HG03066 (cell line): ENCODE measurements around the gene BACH1.
"Not testable (repeated sequence)": the region's sequence is repeated elsewhere in the genome, so short reads cannot be mapped to it uniquely, and the experiment has no call there.

Source experiments
- ATAC-seq: cut with Tn5 transposase; IDR thresholded peaks from one replicate; pipeline ENCODE4 v1.9.1; 2021; ENCODE audit warnings: low read depth; ENCODE audit not compliant: unreplicated experiment

BACH1 gene

DNA sequence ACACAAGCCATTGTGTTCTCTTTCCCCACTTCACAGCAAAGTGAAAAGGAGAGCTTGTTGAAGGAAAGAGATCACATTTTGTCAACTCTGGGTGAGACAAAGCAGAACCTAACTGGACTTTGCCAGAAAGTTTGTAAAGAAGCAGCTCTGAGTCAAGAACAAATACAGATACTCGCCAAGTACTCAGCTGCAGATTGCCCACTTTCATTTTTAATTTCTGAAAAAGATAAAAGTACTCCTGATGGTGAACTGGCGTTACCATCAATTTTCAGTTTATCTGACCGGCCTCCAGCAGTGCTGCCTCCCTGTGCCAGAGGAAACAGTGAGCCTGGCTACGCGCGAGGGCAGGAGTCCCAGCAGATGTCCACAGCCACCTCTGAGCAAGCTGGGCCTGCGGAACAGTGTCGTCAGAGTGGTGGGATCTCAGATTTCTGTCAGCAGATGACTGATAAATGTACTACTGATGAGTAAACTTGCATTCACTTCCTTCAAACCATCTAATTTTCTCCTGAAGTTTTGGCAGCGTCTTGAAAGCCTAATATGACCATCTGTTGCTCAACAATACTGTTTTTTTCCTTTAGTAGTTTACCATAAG lies 43.7 kb downstream of the BACH1 start:
- peak; percentile 64 for ATAC-seq

DNA sequence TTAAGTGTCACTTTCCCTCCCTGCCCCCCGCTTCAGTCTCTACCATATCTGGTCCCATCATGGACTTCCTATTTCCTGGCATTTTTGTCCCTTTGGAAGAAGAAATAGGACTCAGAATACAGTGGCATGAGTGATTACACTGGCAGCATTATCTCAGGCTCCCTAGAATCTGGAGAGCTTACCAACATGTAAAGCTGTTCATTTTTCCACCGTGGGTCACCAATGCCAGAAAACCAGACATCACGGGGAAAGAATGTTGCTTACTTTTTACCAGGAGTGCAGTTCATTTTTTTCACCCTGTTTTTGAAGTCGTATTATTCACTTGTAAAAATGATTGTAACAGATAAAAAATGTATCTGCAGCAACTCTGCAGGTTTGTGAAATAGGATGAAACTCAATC lies 44.8 kb downstream of the BACH1 start:
- ATAC-seq = no peak

DNA sequence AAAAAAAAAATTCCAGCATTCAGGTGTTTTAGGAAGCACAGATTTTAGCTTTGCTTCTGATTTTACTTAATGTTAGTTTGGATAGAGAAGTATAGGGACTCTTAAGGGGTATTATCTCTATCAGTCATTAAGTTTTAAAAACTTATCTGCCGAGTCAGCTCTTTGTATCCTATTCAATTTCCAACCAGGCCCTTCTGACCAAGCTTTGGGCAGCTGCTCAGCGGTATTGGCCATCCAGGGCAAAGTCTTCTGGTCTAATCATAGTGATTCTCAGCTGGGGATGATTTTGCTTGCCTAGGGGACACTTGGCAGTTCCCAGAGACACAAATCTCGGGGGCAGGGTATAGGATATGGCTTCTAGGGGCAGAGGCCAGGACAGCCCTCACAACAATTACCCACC lies 47.6 kb downstream of the BACH1 start:
- ATAC-seq = no peak

DNA sequence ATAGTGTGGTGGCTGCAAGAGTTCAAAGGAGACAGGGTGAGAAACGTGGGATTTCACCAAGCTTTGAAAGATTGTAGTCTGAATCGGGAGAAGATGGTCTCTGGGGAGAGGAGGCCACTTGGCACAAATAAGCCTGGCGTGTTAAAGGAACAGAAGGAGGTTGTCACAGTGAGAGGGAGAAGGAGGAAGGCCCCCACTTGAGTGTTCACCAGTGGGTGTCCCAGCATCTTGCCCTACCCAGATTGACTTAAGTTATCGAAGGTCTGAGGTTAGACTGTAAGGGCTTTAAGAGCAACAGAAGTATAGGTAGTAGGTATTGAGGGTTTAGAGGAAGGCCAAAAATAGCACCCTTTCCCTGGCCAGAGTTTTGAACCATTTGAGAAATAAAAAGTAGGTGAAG lies 48.0 kb downstream of the BACH1 start:
- ATAC-seq = no peak

DNA sequence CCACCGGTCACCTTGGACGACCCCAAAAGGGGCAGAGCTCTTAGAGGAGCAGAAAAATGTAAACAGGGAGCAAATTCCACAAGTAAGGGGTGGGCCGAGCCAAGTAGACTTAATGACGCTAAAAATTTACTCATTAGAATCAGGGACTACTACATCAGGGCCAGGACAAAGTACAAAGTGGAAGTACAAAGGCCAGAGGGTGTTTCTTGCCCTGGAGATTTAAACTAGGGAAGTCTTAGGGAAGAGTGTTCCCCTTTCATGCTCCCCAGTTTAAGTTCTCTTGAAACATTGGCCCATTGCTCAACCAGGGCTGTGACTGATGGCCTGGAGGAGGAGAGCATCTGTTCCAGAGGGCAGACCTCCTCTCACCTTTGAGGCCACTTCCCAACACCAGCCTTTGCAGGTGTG lies 48.6 kb downstream of the BACH1 start:
- no peak for ATAC-seq

DNA sequence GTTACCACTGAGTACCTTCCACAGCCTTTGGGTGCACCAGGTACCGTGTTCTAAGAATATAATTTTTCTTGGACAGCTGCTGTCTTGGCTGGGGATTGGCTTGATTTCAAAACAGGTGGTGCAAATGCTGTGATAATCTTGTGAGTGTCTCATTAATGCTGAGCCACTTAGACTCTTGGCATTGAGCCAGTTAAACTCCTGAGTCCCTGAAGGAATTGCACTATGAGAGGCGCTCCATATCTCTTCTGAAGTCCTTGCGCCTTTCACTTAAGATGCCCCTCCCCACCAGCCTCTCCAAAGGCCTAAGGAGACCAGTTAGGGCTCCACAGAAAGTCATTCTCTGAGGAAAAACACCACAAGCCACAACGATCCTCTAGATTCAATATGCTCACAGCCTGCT lies 51.0 kb downstream of the BACH1 start:
- no peak for ATAC-seq

DNA sequence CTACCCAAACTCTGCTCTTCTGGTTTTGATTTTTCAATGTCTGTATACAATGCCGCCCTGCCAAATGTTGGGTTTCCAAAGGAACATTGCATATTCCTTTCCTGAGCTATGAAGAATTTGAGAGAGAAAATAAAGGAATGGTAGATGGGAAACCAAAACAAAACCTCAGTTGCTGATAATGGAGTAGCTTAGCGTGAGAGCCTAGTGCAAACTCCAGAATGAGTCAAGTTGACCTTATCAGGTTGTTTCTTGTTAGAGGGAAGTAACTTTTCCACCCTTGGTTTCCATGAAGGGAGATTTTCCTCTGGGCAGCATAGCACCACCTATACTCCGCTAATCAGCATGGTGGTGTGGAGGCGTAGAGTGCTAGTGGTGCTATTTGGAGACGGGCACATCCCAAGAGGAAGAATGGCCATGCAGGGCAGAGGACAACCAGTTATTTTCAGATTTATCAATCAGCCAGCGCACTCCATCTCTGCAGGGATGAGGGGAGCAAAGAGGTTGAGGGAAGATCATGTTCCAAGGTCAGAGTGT lies 51.6 kb downstream of the BACH1 start:
- no peak for ATAC-seq

DNA sequence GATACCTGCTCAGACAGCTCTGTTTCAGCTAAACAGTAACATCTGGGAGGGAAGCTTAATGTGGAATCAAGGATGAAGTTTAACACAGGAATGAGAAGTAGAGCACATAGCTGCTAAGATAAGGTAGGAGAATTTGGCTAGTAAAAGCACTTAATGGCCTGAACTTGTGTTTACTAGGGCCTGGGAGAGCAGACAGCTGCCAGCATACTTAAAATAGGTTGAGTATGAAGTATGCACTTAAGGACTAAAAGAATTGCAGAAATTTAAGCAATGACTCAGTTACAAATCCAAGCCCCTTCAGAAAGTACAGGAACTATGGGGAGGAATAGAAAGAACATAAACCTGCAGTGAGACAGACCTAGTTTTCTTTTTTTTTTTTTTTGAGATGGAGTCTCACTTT lies 53.0 kb downstream of the BACH1 start:
- ATAC-seq = no peak

DNA sequence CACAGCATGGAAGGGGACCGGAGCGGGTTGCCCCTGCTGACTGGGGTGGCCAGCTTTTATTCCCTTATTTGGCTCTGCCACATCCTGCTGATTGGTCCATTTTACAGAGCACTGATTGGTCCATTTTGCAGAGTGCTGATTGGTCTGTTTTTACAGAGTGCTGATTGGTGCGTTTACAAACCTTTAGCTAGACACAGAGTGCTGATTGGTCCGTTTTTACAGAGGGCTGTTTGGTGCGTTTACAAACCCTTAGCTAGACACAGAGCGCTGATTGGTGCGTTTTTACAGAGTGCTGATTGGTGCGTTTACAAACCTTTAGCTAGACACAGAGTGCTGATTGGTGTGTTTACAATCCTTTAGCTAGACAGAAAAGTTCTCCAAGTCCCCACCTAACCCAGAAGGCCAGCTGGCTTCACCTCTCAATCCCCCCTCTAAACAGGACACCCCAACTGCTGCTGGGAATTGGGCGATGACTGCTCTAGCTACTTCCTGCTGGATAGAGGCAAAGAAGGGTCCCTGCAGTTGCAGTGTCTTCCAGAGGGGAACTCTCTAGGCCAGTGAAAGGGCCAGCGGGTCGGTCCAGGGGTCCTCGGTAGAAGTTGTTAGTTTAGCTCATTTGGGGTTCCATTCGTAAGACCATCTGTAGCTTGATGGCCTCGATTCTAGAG lies 56.5 kb downstream of the BACH1 start:
- not testable (repeated sequence) for ATAC-seq

DNA sequence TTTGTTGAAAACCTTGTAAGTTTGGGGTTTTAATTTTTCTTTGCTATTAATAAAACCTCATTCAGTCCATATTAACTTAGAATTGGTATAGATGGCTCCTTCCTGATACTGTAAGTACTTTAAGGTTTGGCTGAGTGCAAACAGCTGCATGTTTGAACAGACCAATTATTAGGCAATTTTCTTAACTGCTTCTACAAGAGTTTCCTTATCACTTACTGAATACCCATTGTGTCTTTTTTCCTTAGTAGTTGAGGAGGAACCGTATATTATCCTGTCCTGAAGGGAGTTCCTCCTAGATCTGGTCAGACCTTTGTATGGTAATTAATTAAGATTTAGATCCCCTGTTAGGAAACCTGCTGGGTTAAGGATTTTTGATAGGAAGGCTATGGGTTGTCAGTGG lies 57.6 kb downstream of the BACH1 start:
- not testable (repeated sequence) for ATAC-seq

DNA sequence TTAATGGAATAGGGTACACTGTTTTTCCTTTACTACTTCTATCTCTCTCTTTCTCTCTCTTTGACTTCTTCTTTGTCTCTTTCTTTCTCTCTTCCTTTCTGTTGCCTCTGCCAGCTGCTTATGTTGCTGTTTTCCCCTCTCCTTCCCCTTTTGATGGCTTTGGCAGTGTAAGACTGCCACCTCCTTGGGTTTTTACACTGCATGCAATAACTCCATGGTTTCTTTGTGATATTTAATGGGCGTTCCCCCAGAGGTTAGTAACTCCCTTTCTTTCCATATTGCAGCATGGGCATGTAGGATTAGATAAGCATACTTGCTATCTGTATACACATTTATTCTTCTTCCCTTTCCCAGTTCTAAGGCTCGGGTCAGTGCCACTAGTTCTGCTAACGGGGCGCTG lies 58.1 kb downstream of the BACH1 start:
- not testable (repeated sequence) for ATAC-seq

DNA sequence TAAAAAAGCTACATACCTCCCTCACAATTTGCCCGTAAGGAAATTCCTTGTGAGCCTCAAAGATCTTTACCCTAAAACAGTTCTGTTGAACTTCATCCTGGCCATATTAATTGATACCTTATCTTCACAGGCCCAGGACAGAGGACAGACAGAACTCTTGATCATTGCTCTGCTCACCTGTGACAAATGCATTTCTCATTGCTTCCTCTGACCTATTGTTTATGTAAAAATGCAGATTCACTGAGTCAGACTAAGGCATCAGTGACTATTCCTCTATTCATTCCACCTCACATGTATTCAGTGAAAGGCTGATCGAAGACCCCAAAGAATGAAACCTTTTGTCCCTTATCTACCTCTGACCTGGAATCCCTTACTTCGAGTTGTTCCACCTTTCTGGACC lies 61.0 kb downstream of the BACH1 start:
- no peak for ATAC-seq

DNA sequence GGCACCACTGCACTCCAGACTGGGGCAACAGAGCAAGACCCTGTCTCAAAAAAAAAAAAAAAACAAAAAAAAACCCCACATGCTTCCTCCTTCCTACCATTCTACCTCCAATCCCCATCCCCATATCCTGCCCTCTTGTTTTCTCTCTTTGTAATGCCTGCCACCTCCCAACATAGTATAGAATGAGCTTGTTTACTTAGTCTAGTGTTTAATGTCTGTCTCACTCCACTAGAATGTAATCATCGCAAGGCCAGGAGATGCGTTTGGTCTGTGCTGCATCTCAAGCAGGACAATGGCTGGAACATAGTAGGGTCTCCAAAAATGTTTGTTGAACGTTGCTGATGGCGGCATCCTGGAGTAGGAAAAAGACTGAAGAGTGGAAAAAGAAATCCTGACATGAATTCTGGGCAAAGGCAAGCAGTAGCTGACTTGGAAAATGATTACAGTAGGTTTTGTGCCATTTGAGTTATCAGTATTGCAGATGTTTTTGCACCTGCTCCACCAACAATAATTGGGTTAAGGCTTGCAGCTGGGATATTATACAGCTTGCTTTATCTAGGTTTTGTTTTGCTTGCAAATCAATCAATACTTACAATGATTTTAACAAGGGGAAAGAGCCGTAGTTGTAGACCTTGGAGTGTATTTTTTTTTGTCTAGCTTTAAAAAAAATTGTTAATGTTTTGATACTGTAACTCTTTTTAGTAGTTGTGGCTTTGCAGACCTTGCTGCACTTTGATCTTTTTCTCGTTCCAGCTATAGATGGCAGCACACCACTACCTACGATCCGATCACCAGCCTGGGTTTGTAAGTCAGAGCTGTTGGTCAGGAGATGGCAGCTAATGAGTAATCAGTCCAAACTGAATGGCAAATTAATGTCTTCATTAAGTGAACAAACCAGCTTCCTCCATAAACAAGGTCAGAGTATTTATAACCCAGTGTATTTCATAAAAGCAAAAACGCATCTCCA lies 62.4 kb downstream of the BACH1 start:
- no peak for ATAC-seq

DNA sequence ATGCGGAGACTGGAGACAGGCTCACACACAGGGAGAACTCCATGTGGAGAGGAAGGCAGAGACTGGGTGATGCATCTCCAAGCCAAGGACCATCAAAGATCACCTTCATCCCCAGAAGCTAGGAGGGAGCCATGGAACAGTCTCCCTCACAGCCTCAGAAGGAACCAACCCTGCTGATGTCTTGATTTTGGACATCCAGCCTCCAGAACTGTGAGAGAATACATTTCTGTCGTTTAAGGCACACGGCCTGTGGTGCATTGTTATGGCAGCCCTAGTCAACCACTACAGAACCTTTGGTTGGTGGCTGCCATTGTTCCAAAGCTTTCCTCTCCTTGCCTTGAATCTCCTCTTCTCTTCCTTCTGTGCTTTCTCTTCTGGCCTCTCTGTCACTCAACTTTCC lies 64.0 kb downstream of the BACH1 start:
- no peak for ATAC-seq

DNA sequence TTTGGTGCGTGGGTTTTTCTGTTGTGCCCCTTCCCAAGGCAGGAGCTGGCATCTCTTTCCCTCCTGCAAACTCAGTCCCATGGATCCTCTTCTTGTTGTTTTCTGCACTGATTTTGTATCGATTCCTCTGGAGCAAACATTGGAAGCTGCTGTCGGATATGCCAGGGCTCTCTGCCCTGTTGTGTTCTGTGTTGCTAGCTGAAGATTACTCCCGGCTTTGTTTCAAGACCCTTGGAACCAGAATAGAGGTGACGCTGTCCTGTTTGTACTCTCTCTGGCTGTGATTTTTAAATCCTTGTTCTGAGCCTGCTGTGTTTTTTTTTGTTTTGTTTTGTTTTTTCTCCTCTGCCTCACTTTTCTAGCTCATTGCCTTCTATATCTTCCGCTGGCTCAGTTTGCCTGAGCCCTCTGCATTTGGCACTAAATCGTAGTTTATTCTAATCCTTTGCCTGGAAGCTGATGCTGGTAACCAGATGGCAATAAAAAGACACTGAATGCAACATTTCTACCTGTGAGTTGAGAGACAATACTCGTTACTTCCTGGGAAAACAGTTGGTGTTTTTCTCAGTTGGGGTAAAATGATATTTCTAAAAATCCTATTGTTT lies 67.0 kb downstream of the BACH1 start:
- ATAC-seq = no peak

DNA sequence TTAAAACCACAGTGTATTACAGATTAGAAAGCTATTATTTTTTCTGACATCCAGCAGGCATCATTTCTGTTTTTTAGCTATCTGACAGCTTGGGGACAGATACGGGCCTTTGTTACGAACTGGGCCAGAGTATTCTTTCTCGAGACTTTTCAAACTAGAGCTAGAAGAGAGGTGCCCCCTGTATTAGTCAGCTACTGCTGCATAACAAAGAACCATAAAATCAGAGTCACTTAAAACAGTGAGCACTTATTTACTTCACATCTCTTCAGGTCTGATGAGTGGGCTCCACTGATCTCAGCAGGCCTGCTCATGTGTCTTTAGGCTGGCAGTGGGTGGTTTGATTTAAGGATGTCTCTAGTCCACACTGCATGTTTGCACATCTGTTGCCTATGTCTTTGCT lies 67.8 kb downstream of the BACH1 start:
- ATAC-seq = no peak

DNA sequence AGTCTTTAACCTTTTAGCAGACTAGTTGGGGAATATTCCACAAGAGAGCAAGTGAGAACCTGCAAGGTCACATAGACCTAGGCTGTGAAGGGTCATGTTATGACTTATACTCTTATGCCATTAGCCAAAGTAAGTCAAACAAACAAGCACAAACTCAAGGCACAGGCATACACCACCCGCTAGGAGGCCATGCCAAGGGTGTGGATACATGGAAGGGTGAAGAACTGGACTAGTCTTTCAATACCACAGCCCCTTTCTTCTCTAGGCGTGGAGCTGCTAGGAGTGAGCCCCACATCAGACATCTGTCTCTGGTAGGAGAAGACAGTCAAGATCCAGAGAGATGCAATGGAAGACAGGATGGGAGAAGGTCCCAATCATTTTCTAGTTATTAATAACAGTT lies 68.6 kb downstream of the BACH1 start:
- no peak for ATAC-seq

DNA sequence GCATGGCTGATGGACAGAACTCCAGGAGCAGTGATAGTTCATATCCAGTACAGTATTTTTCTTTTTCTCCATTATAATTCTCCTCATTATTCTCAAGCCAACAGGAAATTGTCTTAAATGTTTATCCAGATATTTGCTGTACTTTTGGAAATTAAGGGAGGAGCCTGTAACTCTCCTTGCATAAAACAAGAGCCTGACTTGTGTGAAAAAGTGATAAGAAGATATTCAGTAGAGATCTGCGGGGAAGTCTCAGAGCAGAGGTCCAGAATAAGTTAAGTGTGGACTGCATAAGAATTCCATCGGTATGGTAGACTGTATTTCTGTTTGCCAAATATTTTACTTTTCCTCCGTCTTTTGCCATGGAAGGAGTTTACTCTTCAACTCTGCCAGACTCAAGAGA lies 70.2 kb downstream of the BACH1 start:
- ATAC-seq = no peak

DNA sequence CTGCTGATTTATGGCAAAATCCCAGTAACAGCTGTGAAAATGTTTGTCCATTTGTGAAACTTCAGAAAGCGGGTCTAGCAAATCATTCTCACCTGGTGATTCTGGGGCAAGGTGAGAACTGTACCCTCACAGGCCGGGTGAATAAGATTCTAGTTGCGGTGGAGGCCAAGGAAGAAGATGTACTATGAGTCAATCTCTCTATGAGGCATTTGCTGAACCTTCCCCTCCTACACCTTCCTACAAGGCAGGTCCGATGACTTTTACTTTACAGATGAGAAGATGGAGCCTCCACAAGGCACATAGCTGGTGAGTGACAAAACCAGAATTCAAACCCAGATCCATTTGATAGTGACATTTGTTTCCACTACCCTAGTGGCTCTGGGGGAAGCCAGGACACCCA lies 72.7 kb downstream of the BACH1 start:
- no peak for ATAC-seq

DNA sequence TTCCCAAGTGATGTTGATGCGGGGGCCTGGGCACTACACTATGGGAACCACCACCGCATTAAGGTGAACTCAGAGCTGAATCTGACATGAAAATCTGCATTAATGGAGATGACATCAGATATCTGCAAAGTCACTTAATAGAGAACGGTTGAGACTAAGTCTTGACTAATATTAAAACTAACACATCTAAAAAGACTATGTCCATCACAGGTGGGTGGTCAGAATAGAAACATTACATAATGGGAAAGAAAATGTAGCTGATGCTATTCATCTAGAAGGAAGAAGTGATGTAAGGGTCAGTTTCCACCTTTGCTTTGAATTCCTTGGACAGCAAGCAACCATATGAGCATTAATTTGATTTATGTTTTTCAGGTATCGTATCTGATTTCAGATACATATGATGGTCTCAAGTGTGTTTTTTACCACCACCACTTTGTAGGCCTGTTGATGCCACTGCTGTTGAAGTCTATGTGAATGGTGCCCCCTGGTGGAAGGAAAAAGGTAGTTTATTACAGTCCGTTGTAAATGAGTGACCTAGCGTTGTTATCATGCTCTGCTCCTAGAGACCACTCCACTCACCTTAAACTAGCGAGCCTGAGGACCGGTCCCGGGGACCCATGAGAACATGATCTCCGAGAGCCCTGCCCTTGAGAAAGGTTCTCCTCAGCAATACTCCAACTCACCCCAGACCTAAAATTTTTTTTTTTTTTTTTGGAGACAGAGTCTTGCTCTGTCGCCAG lies 73.5 kb downstream of the BACH1 start:
- peak; percentile 82 for ATAC-seq
